COLO829 (cell line): Measurements from ENCODE around the gene CHRNE.

ENCODE experiments used
- DNase-seq: peaks from one replicate; pipeline ENCODE4 v3.0.0; 2012; ENCODE audit warnings: low spot score

Gene CHRNE

DNA sequence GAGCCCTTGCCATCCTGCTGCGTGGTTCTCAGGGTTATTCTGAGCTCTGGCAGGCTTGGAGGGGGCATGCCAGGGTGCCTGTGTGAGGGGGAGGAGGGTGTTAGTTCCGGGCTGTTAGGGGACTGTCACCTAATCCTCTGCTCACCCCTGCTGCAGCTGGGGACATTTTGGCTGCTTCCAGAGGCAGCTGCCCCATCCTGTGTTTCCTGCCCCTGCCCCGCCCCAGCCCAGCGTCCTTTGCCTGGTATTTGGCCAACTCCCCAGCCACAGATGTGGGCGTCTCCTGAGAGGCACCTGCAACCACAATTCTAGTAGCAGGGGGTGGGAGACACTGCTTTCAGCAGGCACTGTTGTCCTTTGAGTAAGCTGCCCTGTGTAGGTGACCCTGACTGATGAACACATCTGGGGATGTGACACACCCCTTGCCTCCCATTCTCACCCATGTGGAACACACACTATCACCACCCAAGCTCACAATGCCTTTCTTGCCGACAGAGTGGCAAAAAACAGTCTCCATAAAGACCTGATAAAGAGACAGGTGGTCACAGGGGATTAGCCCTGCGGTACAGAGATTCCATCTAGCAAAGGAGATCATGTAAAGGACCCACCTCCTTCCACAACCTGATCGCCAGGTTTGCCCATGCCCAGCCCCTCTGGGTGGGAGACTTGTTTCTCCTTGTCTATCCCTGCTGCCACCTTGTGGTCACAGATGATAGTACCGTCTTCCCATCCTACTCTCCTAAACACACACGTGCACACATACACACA, at the start of gene CHRNE:
Gene CHRNE, minus strand, starts transcription at position 48 of the 768 bp plus-strand sequence. Its CDS starts 35 bp downstream, at position 13.
- DNase-seq, result peak; percentile 43

DNA sequence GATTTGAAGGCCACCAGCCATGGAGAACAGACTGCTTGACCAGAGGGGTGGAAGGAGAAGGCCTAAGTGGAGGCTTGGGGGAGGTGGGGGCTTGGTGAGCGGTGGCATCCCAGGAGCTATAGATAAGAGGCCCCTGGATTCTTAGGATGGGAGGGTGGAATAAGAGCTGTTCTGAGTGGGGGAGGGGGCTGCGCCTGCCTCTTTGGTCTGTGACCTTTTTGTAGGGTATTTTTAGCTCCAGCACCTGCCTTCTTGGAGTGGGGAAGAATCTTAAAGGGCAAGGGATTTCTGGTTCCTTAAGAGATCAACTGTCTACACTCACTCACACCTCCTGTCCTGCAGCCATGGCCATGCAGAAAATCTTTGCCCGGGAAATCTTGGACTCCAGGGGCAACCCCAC, 48.6 kb upstream of the CHRNE start:
- no peak for DNase-seq

GRCh38 chr17:4950746-4951204, 47.9 kb upstream of the CHRNE start, which contains the start of gene ENO3:
Gene ENO3 (plus strand): TSS chr17:4951119. CDS start chr17:4951830, 711 bp downstream.
- DNase-seq, result no peak

- no peak for DNase-seq
Measured at GRCh38 chr17:4950075-4950745, 47.3 kb upstream of the CHRNE start.

GRCh38 chr17:4949321-4950074, 46.6 kb upstream of the CHRNE start:
- DNase-seq, result no peak

DNA sequence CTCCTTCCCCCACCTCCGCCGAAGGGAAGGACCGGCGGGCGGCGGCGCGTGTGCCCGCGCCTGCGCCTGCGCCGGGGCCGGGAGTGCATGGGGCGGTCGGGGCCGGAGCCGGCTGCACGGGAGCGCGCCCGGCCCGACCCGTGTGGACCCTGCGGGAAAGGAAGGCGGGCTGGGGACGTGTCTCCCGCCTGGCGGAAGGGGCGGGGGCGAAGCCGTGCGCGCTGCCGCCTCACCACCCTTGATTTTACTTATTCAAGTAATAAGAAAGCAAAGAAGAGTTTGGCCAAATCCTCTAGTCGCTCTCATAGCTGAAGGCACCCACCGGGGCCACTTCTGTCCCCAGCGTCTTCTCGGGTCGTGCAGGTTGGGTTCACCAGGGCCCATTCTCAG, 46.0 kb upstream of the CHRNE start:
- peak; percentile 88 for DNase-seq

- peak; percentile 86 for DNase-seq
Measured at GRCh38 chr17:4948166-4948930, 45.5 kb upstream of the CHRNE start, which contains the start of gene PFN1. Gene PFN1 (minus strand): TSS chr17:4948530. CDS start chr17:4948394, 136 bp downstream.

DNA sequence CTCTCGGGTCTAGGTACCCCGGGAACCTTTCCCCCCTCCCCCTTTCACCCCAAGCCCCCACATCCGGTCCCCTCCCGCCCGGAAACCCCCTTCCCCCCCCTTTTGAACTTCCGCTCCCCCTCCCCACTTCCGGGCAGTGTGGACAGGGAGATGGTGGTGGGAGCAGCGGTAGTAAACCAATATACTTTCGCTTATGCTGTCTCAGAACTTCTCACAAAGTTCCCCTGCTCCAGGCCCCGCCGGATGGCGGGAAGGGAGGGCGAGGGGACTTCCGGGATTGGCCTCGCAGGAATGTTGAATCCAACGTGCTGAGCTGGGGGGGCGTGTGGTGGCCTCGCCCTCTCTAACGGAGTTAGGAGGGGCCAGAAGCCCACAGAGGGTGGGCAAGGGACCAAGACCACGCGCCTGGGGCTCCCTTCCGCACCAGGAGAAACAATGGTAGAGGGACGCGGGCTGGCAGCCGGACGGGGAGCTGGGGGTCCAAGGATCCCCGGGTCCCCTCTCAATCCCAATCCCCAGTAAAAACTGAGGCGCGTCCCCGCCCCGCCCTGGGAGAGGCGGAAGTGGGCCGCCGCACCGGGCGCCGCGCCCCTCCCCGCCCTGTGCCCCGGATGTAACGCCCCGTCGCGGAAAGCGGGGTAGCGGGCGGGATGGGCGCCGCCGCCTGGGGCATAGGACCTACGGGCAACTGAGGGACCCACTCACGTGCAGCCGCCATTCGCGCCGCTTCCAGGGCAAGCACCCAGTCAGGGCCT, 44.7 kb upstream of the CHRNE start:
- no peak for DNase-seq

GRCh38 chr17:4947010-4947410, 44.1 kb upstream of the CHRNE start:
- DNase-seq, result no peak

DNA sequence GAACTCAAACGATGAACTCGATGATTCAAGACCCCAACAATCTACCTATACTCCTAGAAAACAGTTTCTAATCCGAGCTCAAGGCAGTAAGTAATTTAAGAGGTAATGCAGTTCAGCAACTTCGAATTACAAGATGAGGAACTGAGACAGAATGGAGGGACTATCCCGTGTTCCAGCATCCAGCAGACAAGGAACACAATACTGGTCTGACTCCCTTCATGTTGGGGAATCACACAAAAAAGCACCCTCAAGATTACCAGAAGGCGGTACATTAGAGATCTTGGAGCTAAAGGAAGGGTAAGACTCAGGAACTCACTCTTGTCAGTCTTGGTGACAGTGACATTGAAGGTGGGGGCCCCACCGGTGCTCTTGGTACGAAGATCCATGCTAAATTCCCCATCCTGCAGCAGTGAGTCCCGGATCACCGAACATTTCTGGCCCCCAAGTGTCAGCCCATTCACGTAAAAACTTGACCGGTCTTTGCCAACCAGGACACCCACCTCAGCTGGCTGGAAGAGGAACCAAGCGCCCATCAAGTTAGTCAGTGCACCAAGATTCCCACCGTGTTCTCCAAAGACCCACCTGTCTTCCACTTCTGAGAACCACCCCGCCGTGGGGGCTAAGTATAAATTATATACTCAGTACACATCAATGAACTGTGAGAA, 43.5 kb upstream of the CHRNE start:
- DNase-seq, result no peak

DNA sequence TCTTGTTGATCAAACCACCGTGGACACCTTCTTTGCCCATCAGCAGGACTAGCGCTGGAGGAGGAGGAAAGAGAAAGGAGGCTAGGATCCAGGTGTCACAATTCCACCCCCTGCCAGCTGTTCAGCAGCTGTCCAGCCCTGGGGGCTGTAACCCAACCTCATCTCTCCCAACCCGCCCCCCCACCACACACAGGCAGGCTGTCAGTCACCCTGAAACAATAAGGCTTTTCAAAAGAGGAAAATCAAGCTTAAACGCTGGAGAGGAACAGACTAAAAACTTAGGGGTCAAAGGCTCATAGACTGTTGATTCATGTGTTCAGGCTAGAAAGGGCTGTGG, 43.0 kb upstream of the CHRNE start:
- DNase-seq, result no peak

GRCh38 chr17:4945176-4945943, 42.5 kb upstream of the CHRNE start:
- DNase-seq, result peak; percentile 90

GRCh38 chr17:4944554-4945175, 41.8 kb upstream of the CHRNE start:
- DNase-seq, result no peak

- no peak for DNase-seq
Measured at GRCh38 chr17:4944163-4944553, 41.3 kb upstream of the CHRNE start.

DNA sequence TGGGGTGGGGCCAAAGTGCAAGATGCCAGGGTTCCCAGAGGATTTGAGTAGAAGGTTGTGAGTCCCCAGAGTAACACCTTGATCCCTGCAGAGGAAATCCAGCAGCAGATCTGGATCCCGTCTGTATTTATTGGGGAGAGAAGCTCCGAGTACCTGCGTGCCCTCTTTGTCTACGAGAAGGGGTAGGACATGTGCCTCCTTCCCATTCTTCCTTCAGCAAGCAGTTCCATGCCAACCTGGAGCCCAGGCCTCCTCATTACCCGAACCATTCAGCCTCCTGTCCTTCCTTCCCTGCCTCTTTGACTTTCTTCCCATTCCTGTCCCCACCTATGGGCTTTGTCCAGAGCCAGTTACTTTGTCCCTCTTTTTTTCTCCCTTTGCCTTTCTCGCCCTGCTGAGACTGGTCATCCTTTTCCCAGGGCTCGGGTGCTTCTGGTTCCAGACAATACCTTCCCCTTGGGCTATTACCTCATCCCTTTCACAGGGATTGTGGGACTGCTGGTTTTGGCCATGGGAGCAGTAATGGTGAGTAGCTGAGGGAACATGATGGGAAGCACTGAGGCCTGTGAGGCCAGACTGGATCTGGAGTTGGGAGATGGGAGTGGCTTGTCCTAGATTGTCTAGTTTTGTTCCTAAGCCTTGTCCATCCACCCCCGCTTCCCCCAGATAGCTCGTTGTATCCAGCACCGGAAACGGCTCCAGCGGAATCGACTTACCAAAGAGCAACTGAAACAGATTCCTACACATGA, 40.0 kb upstream of the CHRNE start:
- no peak for DNase-seq

GRCh38 chr17:4941319-4941610, 38.4 kb upstream of the CHRNE start:
- no peak for DNase-seq

GRCh38 chr17:4940555-4941318, 37.8 kb upstream of the CHRNE start:
- DNase-seq, result peak; percentile 87
